SU-DHL-6 (cell line): Measurements from ENCODE around the gene ADAMTS4.

Experiments used
- EZH2phosphoT487 ChIP-seq: fragments of 200-600 bp; sonication (generic), shearing (Covaris generic); conservative IDR thresholded peaks from 2 replicates; pipeline ENCODE4 v1.6.1; 2018; ENCODE audit warnings: mild to moderate bottlenecking, antibody characterized with exemption, low read length, moderate library complexity, mixed read lengths
- TF ChIP-seq, protein P1 (sequence below): fragments of 200-600 bp; sonication (generic); IDR thresholded peaks from one replicate; pipeline ENCODE4 v1.5.1; 2017; ENCODE audit warnings: antibody characterized with exemption, mild to moderate bottlenecking, low read length, moderate library complexity; ENCODE audit not compliant: insufficient read depth, poor library complexity, severe bottlenecking

DNA sequence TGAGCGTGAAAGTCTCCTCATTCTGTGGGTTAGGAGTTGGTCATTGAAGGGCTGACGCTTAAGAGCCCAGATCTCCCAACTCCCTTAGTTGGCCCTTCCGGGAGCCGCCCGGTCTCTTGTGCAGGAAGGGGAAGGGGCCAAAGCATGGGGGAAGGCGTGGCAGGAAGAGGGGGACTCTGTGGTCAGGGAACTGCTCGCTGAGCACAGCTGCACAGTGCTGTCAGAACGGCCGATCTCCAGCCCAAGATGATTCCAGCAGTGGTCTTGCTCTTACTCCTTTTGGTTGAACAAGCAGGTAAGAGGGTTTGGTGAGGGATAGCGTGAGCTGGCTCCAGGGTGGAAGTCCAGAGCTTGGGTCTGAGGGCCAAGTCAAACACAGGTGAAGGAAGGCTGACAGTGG, 16.2 kb upstream of the ADAMTS4 start, which contains the start of gene FCER1G:
- TF ChIP-seq, protein P1, sequence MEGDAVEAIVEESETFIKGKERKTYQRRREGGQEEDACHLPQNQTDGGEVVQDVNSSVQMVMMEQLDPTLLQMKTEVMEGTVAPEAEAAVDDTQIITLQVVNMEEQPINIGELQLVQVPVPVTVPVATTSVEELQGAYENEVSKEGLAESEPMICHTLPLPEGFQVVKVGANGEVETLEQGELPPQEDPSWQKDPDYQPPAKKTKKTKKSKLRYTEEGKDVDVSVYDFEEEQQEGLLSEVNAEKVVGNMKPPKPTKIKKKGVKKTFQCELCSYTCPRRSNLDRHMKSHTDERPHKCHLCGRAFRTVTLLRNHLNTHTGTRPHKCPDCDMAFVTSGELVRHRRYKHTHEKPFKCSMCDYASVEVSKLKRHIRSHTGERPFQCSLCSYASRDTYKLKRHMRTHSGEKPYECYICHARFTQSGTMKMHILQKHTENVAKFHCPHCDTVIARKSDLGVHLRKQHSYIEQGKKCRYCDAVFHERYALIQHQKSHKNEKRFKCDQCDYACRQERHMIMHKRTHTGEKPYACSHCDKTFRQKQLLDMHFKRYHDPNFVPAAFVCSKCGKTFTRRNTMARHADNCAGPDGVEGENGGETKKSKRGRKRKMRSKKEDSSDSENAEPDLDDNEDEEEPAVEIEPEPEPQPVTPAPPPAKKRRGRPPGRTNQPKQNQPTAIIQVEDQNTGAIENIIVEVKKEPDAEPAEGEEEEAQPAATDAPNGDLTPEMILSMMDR, result no peak
- TF ChIP-seq EZH2phosphoT487, result no peak
